Suprapubic skin (tissue), 4 donors: ENCODE data around the gene ABCB6. TPM values are rescaled to one million over a fixed set of nuclear protein-coding genes. Genes with fewer than 3 reads are reported as not detected.

Experiments
- DNase-seq, 2 donors: peaks; one replicate each; pipeline ENCODE4 v3.0.0-alpha.2; 2019; ENCODE audit warnings: low spot score in 2 of 2
- H3K27ac ChIP-seq: fragments of 200-600 bp; sonication (generic); one replicate; pipeline ENCODE4 v1.5.1; 2019
- H3K27me3 ChIP-seq: fragments of 200-600 bp; sonication (generic); one replicate; pipeline ENCODE4 v1.5.1; 2019
- H3K36me3 ChIP-seq: fragments of 200-600 bp; sonication (generic); one replicate; pipeline ENCODE4 v1.5.1; 2019
- H3K4me1 ChIP-seq: fragments of 200-600 bp; sonication (generic); one replicate; pipeline ENCODE4 v1.5.1; 2019
- H3K4me3 ChIP-seq: fragments of 200-600 bp; sonication (generic); one replicate; pipeline ENCODE4 v1.5.1; 2019; ENCODE audit warnings: mild to moderate bottlenecking
- H3K9me3 ChIP-seq: fragments of 200-600 bp; sonication (generic); one replicate; pipeline ENCODE4 v1.5.1; 2019
- EP300 ChIP-seq: sonication (generic); formaldehyde crosslinking; IDR thresholded peaks from one replicate; pipeline ENCODE4 v1.6.1; 2017; ENCODE audit warnings: antibody characterized with exemption
- POLR2A ChIP-seq, 2 donors: fragments of 450-650 bp; IDR thresholded peaks; one replicate each; pipeline ENCODE4 v1.6.1; 2017; ENCODE audit warnings: antibody characterized with exemption in 2 of 2, mild to moderate bottlenecking in 2 of 2, moderate library complexity in 2 of 2
- POLR2AphosphoS5 ChIP-seq, 3 donors: sonication (generic); formaldehyde crosslinking; IDR thresholded peaks; one replicate each; pipeline ENCODE4 v1.6.1; 2017; ENCODE audit warnings: antibody characterized with exemption in 3 of 3
- WGBS: methylation state at CpG from one replicate; pipeline ENCODE4 v1.1.5; 2018; 5-methylcytosine and 5-hydroxymethylcytosine counted together
- total RNA-seq, 4 donors: library from RNA; depleted of rRNA; stranded (reverse); fragments of >200 nt; gene quantifications; one replicate each; pipeline ENCODE4 v1.1.0, GENCODE V29; 2016
- TF ChIP-seq, protein P1 (sequence below), 2 donors: fragments of 200-600 bp in 1 of 2; fragments of 450-650 bp in 1 of 2; sonication (generic) in 1 of 2; IDR thresholded peaks; one replicate each; pipeline ENCODE4 v1.5.1; 2016 to 2019; ENCODE audit warnings: antibody characterized with exemption in 2 of 2, mild to moderate bottlenecking in 1 of 2, moderate library complexity in 1 of 2

The ABCB6 gene
- total RNA-seq, 4 donors from 2014 or later = 16.3 to 24.0 (median 20.7) TPM

DNA sequence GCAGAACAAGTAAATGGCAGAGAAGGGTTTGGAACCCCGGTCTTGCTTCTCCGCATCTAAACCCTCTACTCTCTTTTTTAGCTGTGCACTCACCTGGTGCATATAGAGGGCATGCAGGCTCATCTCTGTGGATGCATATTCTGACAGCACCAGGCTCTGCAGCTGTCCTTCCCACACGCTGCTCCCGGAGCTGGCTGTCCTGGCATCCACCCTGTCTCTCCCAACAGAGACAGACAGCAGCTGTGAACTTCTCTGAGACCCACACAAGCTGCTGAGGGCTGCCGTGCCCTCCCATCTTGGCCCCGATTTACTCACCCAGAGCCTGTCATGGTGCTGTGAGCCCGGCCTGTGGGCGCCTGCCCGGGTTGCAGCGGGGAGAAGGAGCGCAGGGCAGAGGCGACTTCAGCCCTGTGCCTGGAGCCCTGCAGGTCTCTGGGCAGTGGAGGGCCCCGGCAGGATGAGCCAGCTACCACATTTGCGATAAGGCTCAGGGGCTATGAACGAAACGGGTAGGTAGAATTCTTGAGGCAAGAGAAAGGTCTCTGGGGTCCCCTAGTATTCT lies 3.3 kb upstream of the ABCB6 start:
- no peak for TF ChIP-seq POLR2A (IDR thresholded peaks at IDR 0.05)
- TF ChIP-seq, protein P1, sequence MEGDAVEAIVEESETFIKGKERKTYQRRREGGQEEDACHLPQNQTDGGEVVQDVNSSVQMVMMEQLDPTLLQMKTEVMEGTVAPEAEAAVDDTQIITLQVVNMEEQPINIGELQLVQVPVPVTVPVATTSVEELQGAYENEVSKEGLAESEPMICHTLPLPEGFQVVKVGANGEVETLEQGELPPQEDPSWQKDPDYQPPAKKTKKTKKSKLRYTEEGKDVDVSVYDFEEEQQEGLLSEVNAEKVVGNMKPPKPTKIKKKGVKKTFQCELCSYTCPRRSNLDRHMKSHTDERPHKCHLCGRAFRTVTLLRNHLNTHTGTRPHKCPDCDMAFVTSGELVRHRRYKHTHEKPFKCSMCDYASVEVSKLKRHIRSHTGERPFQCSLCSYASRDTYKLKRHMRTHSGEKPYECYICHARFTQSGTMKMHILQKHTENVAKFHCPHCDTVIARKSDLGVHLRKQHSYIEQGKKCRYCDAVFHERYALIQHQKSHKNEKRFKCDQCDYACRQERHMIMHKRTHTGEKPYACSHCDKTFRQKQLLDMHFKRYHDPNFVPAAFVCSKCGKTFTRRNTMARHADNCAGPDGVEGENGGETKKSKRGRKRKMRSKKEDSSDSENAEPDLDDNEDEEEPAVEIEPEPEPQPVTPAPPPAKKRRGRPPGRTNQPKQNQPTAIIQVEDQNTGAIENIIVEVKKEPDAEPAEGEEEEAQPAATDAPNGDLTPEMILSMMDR (IDR thresholded peaks at IDR 0.05) = no peak
- TF ChIP-seq POLR2AphosphoS5 (IDR thresholded peaks at IDR 0.05) = no peak
- no peak for TF ChIP-seq EP300
- peaks cover 31% of the 10 kb centered on the region for H3K4me1 ChIP-seq
- no peak overlapping the region for H3K27ac ChIP-seq
- no peak overlapping the region for H3K4me3 ChIP-seq
- DNase-seq = no peak
- WGBS = 90% methylated on average over 9 of the region's 16 CpGs
- no peaks in the 10 kb centered on the region for H3K27me3 ChIP-seq
- H3K9me3 ChIP-seq = no peaks in the 10 kb centered on the region
- peaks cover 61% of the 10 kb centered on the region for H3K36me3 ChIP-seq

DNA sequence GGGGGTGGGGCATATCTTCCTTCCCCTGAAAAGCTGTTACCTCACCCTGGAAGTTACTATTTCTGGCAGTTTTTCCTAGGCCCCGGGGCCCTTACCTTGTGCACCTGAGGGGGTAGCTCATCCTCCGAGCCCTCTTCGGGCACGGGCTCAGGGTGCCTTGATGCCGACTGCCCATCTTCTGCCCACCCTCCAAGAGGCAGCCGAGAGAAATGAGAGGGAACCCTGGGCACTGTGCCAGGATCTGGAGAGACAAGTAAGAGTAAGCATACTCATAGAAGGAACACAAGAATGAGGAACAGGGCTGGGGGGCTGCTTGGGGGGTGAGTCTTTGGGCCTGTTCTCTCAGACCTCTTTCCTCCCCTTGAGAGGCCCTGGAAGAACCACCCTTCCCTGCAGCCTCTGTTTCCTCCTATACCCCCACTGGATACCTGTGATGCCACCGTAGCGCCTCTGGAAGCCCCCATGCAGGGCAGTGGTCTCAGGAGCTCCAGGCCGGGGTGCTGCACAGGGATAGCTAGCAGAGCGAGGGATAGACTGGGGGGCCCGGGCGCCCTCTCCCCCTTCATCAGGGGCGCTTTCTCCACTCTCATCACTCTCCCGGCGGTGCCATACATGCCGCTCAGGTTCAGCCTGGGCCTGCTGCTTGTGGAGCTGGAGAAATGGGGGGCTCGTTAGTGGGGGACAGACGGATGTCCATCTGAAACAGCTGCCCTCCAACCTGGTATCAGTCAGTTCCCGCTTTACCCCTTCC lies 2.1 kb upstream of the ABCB6 start:
- H3K27ac ChIP-seq = no peak overlapping the region
- 89% methylated on average over 16 of the region's 19 CpGs for WGBS

DNA sequence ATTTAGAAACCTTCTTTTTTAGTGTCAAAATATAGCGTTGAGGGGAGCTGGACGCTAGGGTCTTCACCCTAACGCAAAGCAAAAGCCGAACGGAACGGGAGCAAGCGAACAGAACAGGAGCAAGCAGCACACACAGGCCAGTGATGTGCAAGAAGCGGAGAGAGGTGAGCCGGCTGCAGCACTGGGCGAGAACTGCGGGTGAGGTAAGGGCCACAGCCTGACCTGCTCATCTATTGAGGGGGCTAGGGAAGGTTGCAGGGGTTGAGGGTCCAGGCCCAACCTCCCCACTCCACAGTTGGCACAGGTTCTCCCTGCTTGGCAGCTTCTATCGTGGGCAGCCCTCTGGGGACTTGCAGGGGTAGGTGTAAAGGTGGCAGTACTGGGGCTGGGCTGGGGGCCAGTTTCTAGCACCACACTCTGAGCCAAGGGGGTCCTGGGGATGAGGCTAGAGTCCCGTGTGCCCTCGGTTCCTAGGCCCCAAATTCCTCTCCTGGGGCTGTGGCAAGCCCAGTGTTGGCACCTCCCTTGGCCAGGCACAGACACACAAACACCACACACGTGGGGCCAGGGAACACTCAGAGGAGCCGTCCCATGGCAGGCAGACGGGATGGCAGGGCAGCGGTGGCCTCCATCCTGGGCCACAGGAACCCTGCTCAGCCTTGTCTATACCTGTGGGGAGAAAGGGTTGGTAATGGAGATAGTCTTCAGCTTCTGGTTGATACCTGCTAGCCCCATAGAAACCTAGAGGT lies 1.2 kb upstream of the ABCB6 start:
- 90% methylated on average over 17 of the region's 18 CpGs for WGBS
- Histone ChIP-seq H3K36me3 (peaks cover 65% of the 10 kb centered on the region), H3K9me3 (no peaks in the 10 kb centered on the region), H3K4me1 (peaks cover 35% of the 10 kb centered on the region), H3K27me3 (no peaks in the 10 kb centered on the region), H3K4me3 (no peak overlapping the region), H3K27ac (no peak overlapping the region)
- TF ChIP-seq, protein P1 (IDR thresholded peaks at IDR 0.05) = no peak
- no peak for TF ChIP-seq POLR2A (IDR thresholded peaks at IDR 0.05)
- TF ChIP-seq POLR2AphosphoS5 (IDR thresholded peaks at IDR 0.05) = no peak
- TF ChIP-seq EP300 = no peak
- no peak for DNase-seq

More for the DNA sequence above, 2.1 kb upstream of the ABCB6 start:
- Histone ChIP-seq H3K4me3 (no peak overlapping the region), H3K4me1 (peaks cover 35% of the 10 kb centered on the region), H3K9me3 (no peaks in the 10 kb centered on the region), H3K27me3 (no peaks in the 10 kb centered on the region), H3K36me3 (peaks cover 66% of the 10 kb centered on the region)
- no peak for TF ChIP-seq POLR2A (IDR thresholded peaks at IDR 0.05)
- TF ChIP-seq, protein P1 (IDR thresholded peaks at IDR 0.05) = no peak
- no peak for TF ChIP-seq POLR2AphosphoS5 (IDR thresholded peaks at IDR 0.05)
- no peak for TF ChIP-seq EP300
- peak in 1 of 2 donors; percentile 72 for DNase-seq

DNA sequence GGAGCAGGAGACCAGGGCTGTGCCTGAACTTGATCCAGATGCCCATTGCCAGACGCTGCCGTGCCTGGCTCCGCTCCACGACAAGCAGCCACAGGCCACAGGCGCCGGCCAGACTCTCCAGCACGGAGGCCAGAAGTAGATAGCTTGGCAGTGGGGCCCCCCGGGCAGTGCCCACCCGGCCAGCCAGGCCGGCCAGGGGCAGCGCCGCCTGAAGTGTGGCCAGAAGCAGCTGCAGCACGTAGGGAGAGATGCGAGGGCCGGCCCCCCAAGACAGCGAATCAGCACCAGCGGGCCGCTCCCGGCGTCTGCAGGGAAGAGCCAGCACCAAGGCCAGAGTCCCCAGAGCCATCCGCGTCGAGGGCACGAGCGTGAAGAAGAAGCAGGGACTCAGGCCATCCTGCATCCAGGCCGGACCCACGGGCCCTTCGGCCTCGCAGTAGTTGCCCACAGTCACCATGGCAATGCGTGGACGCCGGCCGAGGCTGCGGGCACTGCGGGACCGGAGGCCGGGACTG lies 484 bp downstream of the ABCB6 start:
- peak; percentile 82 to 86 for DNase-seq
- 0% methylated on average over 12 of the region's 37 CpGs for whole genome bisulfite sequencing

More for the DNA sequence above, 484 bp downstream of the ABCB6 start:
- Histone ChIP-seq H3K4me3 (peak overlapping the region; percentile 68), H3K4me1 (peaks cover 35% of the 10 kb centered on the region), H3K27ac (peak overlapping the region; percentile 88), H3K27me3 (no peaks in the 10 kb centered on the region), H3K36me3 (peaks cover 63% of the 10 kb centered on the region), H3K9me3 (no peaks in the 10 kb centered on the region)
- no peak for TF ChIP-seq POLR2AphosphoS5 (IDR thresholded peaks at IDR 0.05)
- no peak for TF ChIP-seq EP300
- no peak for TF ChIP-seq POLR2A (IDR thresholded peaks at IDR 0.05)
- TF ChIP-seq, protein P1 (IDR thresholded peaks at IDR 0.05) = no peak
